ENCODE data around the gene CPHXL.
A peak's percentile ranks its signal among the peaks of the same experiment; 100 is the strongest.

CPHXL gene

DNA sequence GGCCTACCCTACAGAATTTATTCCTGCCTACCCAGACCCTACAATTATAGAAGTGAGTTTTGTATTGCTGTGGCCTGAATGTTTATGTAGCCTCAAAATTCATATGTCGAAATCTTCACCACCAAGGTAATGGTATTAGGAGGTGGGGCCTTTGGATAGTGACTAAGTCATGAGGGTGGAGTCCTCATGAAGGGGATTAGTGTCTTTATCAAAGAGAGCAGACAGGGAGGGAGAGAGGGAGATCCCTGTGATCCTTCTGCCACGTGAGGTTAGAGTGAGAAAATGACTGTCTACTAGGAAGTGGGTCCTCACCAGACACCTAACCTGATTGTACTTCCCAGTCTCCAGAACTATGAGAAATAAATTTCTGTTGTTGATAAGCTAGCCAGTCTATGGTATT is 24.0 kb downstream of the CPHXL start:
- no peaks in the 10 kb centered on the region for H3K9me3 ChIP-seq (ENCODE audit: severe bottlenecking)
- no peaks in the 10 kb centered on the region for H3K27me3 ChIP-seq (ENCODE audit: insufficient read depth, low read depth, severe bottlenecking)
- DNase-seq: peak; percentile 65
- H3K4me3 ChIP-seq (ENCODE audit: low read depth, low read length): peak overlapping the region; percentile 32
- TF ChIP-seq, protein P1, sequence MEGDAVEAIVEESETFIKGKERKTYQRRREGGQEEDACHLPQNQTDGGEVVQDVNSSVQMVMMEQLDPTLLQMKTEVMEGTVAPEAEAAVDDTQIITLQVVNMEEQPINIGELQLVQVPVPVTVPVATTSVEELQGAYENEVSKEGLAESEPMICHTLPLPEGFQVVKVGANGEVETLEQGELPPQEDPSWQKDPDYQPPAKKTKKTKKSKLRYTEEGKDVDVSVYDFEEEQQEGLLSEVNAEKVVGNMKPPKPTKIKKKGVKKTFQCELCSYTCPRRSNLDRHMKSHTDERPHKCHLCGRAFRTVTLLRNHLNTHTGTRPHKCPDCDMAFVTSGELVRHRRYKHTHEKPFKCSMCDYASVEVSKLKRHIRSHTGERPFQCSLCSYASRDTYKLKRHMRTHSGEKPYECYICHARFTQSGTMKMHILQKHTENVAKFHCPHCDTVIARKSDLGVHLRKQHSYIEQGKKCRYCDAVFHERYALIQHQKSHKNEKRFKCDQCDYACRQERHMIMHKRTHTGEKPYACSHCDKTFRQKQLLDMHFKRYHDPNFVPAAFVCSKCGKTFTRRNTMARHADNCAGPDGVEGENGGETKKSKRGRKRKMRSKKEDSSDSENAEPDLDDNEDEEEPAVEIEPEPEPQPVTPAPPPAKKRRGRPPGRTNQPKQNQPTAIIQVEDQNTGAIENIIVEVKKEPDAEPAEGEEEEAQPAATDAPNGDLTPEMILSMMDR (IDR thresholded peaks at IDR 0.05; ENCODE audit: low read depth, low read length): no peak
- H3K27ac ChIP-seq: peak overlapping the region; percentile 58
- no peaks in the 10 kb centered on the region for H3K36me3 ChIP-seq

DNA sequence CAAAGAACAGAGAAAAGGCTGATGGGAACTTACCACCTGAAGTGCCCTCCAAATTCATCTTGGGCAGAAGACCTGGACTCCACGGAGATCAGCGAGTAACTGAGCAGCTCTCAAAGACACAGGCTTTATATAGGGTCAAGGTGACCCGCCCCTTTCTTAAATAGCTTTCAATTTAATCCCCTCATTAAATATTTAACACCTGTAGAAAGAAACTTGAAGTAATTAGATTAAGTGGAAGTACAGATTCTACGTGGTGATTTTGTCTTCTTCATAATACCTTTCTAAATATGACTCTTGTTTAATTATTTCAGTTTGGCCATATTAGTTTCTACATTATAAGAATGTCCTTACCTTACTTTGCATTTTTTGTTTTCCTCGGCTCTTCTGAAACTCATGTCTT is 24.9 kb downstream of the CPHXL start, which contains the start of gene DUXB:
DUXB (minus strand) TSS at position 101 of the 400 bp plus-strand sequence; CDS start at position 58, 43 bp downstream.
- no peaks in the 10 kb centered on the region for H3K36me3 ChIP-seq
- no peaks in the 10 kb centered on the region for H3K27me3 ChIP-seq (ENCODE audit: insufficient read depth, low read depth, severe bottlenecking)
- TF ChIP-seq, protein P1 (IDR thresholded peaks at IDR 0.05; ENCODE audit: low read depth, low read length): no peak
- H3K9me3 ChIP-seq (ENCODE audit: severe bottlenecking): no peaks in the 10 kb centered on the region
- peak; percentile 40 for DNase-seq
- peak within 1 kb of the TSS; percentile 32 for H3K4me3 ChIP-seq (ENCODE audit: low read depth, low read length)
- peak within 1 kb of the TSS; percentile 60 for H3K27ac ChIP-seq

DNA sequence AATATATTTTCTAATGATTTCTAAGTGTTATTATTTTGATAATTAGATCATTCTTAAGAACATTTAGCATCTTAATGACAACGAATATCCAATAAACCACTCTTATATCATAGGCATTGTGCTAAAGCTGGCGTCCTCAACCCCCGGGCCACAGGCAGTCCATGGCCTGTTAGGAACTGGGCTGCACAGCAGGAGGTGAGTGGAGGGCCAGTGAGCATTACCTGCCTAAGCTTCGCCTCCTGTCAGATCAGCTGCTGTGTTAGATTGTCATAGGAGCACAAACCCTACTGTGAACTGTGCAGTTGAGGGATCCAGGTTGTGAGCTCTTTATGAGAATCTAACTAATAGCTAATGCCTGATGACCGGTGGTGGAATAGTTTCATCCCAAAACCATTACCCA is 28.7 kb downstream of the CPHXL start:
- no peak overlapping the region for H3K4me3 ChIP-seq (ENCODE audit: low read depth, low read length)
- peaks cover 8% of the 10 kb centered on the region; the same call in 1 of the 2 replicates for H3K36me3 ChIP-seq
- DNase-seq: peak; percentile 65
- no peaks in the 10 kb centered on the region for H3K9me3 ChIP-seq (ENCODE audit: severe bottlenecking)
- TF ChIP-seq, protein P1 (IDR thresholded peaks at IDR 0.05; ENCODE audit: low read depth, low read length): no peak
- H3K27ac ChIP-seq: no peak overlapping the region
- no peaks in the 10 kb centered on the region for H3K27me3 ChIP-seq (ENCODE audit: insufficient read depth, low read depth, severe bottlenecking)

DNA sequence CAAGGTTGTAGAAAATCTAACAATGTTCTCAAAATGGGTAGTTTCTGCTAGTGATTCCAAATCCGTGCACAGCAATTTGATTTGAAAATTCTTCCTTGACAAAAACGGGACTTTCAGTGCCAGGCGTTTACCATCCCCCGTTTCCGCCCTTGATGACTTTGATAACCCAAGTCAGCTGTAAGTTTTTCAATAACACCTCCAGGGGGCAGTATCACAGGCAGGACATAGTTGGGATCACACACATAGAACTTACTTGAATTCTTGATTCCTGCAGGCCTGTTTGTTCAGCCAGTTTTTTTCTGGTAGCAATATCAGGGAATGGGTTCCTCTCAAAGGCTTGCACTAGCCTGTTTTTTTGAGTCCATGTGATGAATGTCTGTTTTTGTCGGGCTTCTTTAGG is 30.6 kb downstream of the CPHXL start:
- Histone ChIP-seq H3K27ac (no peak overlapping the region), H3K27me3 (ENCODE audit: insufficient read depth, low read depth, severe bottlenecking) (no peaks in the 10 kb centered on the region), H3K4me3 (ENCODE audit: low read depth, low read length) (no peak overlapping the region), H3K36me3 (peaks cover 8% of the 10 kb centered on the region; the same call in 1 of the 2 replicates), H3K9me3 (ENCODE audit: severe bottlenecking) (no peaks in the 10 kb centered on the region)
- TF ChIP-seq, protein P1 (IDR thresholded peaks at IDR 0.05; ENCODE audit: low read depth, low read length): no peak
- DNase-seq: no peak

DNA sequence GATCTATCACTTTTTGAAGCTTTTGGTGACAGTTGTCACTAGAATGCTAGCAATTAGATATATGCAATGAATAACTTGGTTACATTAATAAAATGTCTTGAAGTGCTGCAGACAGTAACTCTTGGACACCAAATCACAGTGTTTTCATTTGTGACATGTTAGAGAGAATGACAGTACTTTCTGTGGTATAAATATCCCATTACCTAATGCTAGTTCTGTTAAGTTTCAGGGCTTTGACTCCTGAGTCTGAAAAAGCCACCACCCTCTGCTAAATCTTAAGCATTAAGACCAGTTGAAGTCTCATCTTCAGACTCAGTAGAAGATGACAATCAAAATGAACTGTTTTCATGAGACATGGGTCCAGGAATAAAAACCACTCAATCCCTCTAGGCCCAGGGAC is 38.9 kb downstream of the CPHXL start:
- no peak for DNase-seq
- H3K27me3 ChIP-seq (ENCODE audit: insufficient read depth, low read depth, severe bottlenecking): no peaks in the 10 kb centered on the region
- TF ChIP-seq, protein P1 (IDR thresholded peaks at IDR 0.05; ENCODE audit: low read depth, low read length): no peak
- H3K36me3 ChIP-seq: no peaks in the 10 kb centered on the region
- H3K9me3 ChIP-seq (ENCODE audit: severe bottlenecking): peaks cover 8% of the 10 kb centered on the region
- H3K27ac ChIP-seq: no peak overlapping the region
- H3K4me3 ChIP-seq (ENCODE audit: low read depth, low read length): no peak overlapping the region

DNA sequence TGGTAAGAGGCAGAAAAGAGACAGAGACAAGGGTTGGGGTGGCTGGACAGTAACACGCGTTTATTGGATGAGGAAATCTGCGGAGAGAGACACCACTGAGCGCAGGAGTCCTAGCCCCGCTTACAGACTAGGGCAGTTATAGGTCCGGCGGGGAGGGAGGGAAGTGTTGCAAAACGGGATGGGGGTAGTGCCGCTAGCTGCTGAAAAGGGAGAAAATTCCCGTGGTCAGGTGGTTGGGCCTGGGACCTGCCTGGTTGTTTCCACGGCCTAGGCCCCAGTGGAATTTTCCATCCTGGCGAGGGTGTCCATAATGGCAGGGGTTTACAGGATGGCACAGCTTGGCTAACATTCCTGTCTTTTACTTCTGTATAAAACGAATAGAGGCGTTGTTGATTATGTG is 44.0 kb downstream of the CPHXL start:
- no peaks in the 10 kb centered on the region for H3K36me3 ChIP-seq
- no peaks in the 10 kb centered on the region for H3K27me3 ChIP-seq (ENCODE audit: insufficient read depth, low read depth, severe bottlenecking)
- H3K9me3 ChIP-seq (ENCODE audit: severe bottlenecking): peaks cover 8% of the 10 kb centered on the region
- DNase-seq: no peak
- no peak overlapping the region for H3K4me3 ChIP-seq (ENCODE audit: low read depth, low read length)
- no peak overlapping the region for H3K27ac ChIP-seq
- TF ChIP-seq, protein P1 (IDR thresholded peaks at IDR 0.05; ENCODE audit: low read depth, low read length): no peak

All from WERI-Rb-1 (cell line).